ENCODE data around the gene METTL15. TPM values are rescaled to one million over a fixed set of nuclear protein-coding genes. Genes with fewer than 3 reads are reported as not detected.
"Not testable (repeated sequence)": the region's sequence is repeated elsewhere in the genome, so short reads cannot be mapped to it uniquely, and the experiment has no call there.

The METTL15 gene
- total and polyA plus RNA-seq, 10 donors = 3.7 to 23.7 (median 15.5) TPM

DNA sequence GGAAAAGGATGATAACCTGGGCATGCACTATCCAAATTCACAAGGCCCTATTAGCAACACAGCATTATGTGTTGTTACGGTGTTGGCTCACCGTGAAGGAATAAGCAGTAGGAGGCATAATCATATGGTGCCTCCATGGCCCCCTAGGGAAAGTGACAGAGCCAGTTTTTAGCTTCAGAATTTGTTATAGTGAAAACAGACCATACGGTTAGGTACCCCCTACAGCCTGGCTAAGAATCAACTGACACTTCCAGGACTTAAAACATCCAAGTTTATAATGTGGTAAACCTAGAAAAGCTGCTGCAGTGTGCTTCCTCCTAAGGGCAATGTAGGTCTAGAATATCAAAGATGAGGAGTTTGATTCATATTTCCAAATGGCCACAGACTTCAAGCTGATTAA, 30.7 kb upstream of the METTL15 start:
- WGBS, 5 donors = 90 to 97% (median 95%) methylated on average over 3 of the region's 3 CpGs
- H3K27ac ChIP-seq = no peak overlapping the region
- no peaks in the 10 kb centered on the region for H3K9me3 ChIP-seq
- DNase-seq = no peak
- H3K27me3 ChIP-seq (replicated peaks in 1 of 7) = no peaks in the 10 kb centered on the region
- H3K4me3 ChIP-seq = no peak overlapping the region
- H3K36me3 ChIP-seq = peaks cover 0 to 13% (median 0%) of the 10 kb centered on the region in 6 donors
- TF ChIP-seq POLR2A (IDR thresholded peaks at IDR 0.05) (no peak), POLR2AphosphoS5 (IDR thresholded peaks at IDR 0.05) (no peak)
- TF ChIP-seq, protein P1, sequence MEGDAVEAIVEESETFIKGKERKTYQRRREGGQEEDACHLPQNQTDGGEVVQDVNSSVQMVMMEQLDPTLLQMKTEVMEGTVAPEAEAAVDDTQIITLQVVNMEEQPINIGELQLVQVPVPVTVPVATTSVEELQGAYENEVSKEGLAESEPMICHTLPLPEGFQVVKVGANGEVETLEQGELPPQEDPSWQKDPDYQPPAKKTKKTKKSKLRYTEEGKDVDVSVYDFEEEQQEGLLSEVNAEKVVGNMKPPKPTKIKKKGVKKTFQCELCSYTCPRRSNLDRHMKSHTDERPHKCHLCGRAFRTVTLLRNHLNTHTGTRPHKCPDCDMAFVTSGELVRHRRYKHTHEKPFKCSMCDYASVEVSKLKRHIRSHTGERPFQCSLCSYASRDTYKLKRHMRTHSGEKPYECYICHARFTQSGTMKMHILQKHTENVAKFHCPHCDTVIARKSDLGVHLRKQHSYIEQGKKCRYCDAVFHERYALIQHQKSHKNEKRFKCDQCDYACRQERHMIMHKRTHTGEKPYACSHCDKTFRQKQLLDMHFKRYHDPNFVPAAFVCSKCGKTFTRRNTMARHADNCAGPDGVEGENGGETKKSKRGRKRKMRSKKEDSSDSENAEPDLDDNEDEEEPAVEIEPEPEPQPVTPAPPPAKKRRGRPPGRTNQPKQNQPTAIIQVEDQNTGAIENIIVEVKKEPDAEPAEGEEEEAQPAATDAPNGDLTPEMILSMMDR (IDR thresholded peaks at IDR 0.05 in 8 of 11, conservative IDR thresholded peaks at IDR 0.05 in 3 of 11) = no peak
- no peaks in the 10 kb centered on the region for H3K4me1 ChIP-seq
- intact Hi-C loops (cut with DNase I; ENCODE audit: low total_unique reads) = no loop called here

DNA sequence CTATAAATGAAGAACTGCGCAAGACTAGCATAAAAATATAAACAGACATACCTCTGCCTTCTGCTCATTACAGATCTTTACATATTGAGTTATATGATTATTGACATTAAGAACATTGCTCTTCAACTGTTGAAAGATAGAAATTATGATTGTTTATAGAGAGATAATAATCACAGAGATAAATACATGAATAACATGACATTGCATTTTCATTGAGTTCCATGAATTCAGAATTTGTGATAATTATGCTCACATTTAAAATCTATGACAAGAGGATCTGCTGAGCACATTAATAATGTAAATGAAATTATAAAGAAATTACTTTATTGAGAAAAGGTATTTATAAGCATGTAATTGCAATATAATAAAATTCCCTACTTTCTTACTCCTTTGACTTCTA, 25.1 kb upstream of the METTL15 start:
- intact Hi-C loops (cut with DNase I; ENCODE audit: low total_unique reads) = no loop called here
- no peaks in the 10 kb centered on the region for H3K9me3 ChIP-seq
- peaks cover 0 to 7% (median 0%) of the 10 kb centered on the region in 6 donors for H3K36me3 ChIP-seq
- no peak overlapping the region for H3K27ac ChIP-seq
- DNase-seq = no peak
- TF ChIP-seq POLR2A (IDR thresholded peaks at IDR 0.05) (no peak), POLR2AphosphoS5 (IDR thresholded peaks at IDR 0.05) (no peak)
- TF ChIP-seq, protein P1 (IDR thresholded peaks at IDR 0.05 in 8 of 11, conservative IDR thresholded peaks at IDR 0.05 in 3 of 11) = no peak
- H3K4me1 ChIP-seq = no peaks in the 10 kb centered on the region
- H3K27me3 ChIP-seq (replicated peaks in 1 of 7) = no peaks in the 10 kb centered on the region
- no peak overlapping the region for H3K4me3 ChIP-seq
- 94 to 100% (median 100%) methylated on average over 1 of the region's 1 CpG for WGBS, 5 donors

DNA sequence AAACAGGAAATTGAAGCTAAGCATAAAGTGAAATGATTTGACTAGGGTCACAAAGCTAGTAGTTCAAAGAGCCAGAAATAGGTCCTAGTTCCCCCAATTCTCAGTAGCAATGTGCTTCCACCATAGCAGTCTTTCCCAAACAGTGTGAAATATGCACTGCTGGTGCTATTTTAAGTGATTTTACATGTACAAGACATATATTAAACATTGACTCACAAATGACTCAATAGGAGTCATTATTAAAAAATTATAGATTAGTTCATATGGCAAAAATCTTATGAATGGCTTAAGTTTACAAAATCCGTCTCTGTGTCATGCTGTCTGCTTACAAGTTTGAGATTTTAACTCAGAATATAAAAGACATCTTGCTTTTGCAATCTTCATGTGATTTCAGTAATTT, 21.6 kb upstream of the METTL15 start:
- intact Hi-C loops (cut with DNase I; ENCODE audit: low total_unique reads) = no loop called here
- H3K4me3 ChIP-seq = no peak overlapping the region
- no peak for TF ChIP-seq POLR2A (IDR thresholded peaks at IDR 0.05)
- TF ChIP-seq POLR2AphosphoS5 (IDR thresholded peaks at IDR 0.05) = no peak
- TF ChIP-seq, protein P1 (IDR thresholded peaks at IDR 0.05 in 8 of 11, conservative IDR thresholded peaks at IDR 0.05 in 3 of 11) = no peak
- no peaks in the 10 kb centered on the region for H3K4me1 ChIP-seq
- H3K9me3 ChIP-seq = no peaks in the 10 kb centered on the region
- no peaks in the 10 kb centered on the region for H3K27me3 ChIP-seq (replicated peaks in 1 of 7)
- DNase-seq = no peak
- H3K27ac ChIP-seq = no peak overlapping the region
- WGBS, 5 donors = 86 to 96% (median 95%) methylated on average over 1 of the region's 1 CpG
- peaks cover 0 to 7% (median 0%) of the 10 kb centered on the region in 6 donors for H3K36me3 ChIP-seq

DNA sequence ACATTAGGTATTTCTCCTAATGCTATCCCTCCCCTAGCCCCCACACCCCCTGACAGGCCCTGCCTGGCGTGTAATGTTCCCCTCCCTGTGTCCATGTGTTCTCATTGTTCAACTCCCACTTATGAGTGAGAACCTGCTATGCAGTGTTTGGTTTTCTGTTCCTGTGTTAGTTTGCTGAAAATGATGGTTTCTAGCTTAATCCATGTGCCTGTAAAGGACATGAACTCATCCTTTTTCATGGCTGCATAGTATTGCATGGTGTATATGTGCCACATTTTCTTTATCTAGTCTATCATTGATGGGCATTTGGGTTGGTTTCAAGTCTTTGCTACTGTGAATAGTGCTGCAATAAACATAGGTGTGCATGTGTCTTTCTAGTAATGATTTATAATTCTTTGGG, 21.0 kb upstream of the METTL15 start:
- H3K27me3 ChIP-seq (replicated peaks in 1 of 7); H3K4me3 ChIP-seq; H3K4me1 ChIP-seq; H3K27ac ChIP-seq; H3K9me3 ChIP-seq; H3K36me3 ChIP-seq; intact Hi-C loops (cut with DNase I; ENCODE audit: low total_unique reads); DNase-seq: not testable (repeated sequence)
- 92 to 100% (median 99%) methylated on average over 1 of the region's 1 CpG for WGBS, 5 donors

DNA sequence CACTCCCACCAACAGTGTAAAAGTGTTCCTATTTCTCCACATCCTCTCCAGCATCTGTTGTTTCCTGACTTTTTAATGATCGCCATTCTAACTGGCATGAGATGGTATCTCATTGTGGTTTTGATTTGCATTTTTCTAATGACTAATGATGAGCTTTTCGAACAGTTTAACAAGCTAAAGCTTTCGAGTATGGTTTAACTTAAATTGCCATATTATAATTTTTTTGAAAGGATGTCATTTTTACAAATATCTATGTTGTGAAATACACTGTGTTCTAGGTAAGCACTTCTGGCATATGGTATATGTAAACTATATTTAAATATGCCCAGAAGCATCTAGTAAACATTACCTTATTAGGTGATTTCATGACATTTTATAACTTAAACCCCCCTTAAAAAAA, 20.5 kb upstream of the METTL15 start:
- H3K27ac ChIP-seq; DNase-seq; H3K4me1 ChIP-seq; H3K27me3 ChIP-seq (replicated peaks in 1 of 7); H3K4me3 ChIP-seq; H3K9me3 ChIP-seq; H3K36me3 ChIP-seq; intact Hi-C loops (cut with DNase I; ENCODE audit: low total_unique reads): not testable (repeated sequence)
- 91 to 98% (median 96%) methylated on average over 3 of the region's 3 CpGs for WGBS, 5 donors
